ENCODE measurements around the gene EIF3F.

DNA sequence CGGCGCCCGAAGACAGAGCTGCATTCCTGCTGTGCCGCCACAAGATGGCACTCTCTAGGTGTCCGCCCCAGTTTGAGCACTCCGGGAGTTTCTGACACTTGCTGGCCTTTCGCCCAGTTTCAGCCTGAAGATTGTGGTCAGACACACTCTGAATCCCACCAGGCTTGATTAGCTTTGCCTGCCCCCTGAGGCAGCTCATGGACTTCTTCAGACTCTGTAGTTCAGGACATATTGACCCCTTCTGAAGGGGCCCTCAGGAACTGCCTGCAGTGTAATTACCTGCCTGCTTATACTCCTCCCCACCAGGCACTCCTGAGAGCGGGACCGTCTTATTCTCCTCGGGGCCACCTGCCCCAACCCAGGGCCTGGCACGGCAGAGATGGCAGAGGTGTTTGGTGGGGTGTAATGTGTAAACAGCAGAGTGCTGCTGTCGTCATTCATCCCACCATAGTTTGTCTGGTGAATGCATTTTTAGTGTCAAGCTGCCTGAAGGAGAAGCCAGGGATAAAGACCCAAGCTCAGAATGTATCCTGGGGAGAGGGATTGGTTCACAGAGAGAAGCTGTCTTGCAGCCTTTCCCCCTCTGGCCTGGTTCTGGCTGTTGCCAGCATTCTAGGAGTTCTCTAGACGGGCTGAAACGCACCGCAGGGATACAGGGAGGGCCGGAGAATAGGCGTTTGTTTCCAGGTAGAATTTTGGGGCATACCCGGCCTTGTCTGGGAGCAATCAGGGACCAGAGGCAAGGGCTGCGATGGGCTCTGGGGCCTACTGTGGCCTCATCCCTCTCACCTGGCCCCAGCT is 46.4 kb downstream of the EIF3F start:
- TF ChIP-seq CTCF (IDR thresholded peaks at IDR 0.05; ENCODE audit: control extremely low read depth in 1 of 3, insufficient read depth in 1 of 3, low read depth in 1 of 3, low read length in 3 of 3) = peak; percentile 85 to 91 (median 88)
- no peak for TF ChIP-seq POLR2A (IDR thresholded peaks at IDR 0.05; ENCODE audit: control extremely low read depth in 1 of 2, low read depth in 2 of 2, low read length in 2 of 2)
- TF ChIP-seq SP2 (IDR thresholded peaks at IDR 0.05; ENCODE audit: low read length) = no peak
- no peak for TF ChIP-seq SP4 (IDR thresholded peaks at IDR 0.05; ENCODE audit: low read length)
- no peak for TF ChIP-seq TAF1 (IDR thresholded peaks at IDR 0.05; ENCODE audit: low read depth, low read length)
- TF ChIP-seq CREB1 (IDR thresholded peaks at IDR 0.05) = no peak
- TF ChIP-seq ASH2L (IDR thresholded peaks at IDR 0.05; ENCODE audit: low read length) = no peak
- TF ChIP-seq EZH2 (IDR thresholded peaks at IDR 0.05; ENCODE audit: low read depth, low read length, severe bottlenecking) = no peak
- TF ChIP-seq HDAC2 (IDR thresholded peaks at IDR 0.05; ENCODE audit: borderline replicate concordance in 1 of 2, low read depth in 2 of 2, low read length in 2 of 2) = no peak

Measured in H1 (cell line).